SU-DHL-6 (cell line): ENCODE data around the gene ZNF319.

Experiments used
- EZH2phosphoT487 ChIP-seq: fragments of 200-600 bp; sonication (generic), shearing (Covaris generic); conservative IDR thresholded peaks from 2 replicates; pipeline ENCODE4 v1.6.1; 2018; ENCODE audit warnings: mild to moderate bottlenecking, antibody characterized with exemption, low read length, moderate library complexity, mixed read lengths
- TF ChIP-seq, protein P1 (sequence below): fragments of 200-600 bp; sonication (generic); IDR thresholded peaks from one replicate; pipeline ENCODE4 v1.5.1; 2017; ENCODE audit warnings: antibody characterized with exemption, mild to moderate bottlenecking, low read length, moderate library complexity; ENCODE audit not compliant: insufficient read depth, poor library complexity, severe bottlenecking

- TF ChIP-seq, protein P1, sequence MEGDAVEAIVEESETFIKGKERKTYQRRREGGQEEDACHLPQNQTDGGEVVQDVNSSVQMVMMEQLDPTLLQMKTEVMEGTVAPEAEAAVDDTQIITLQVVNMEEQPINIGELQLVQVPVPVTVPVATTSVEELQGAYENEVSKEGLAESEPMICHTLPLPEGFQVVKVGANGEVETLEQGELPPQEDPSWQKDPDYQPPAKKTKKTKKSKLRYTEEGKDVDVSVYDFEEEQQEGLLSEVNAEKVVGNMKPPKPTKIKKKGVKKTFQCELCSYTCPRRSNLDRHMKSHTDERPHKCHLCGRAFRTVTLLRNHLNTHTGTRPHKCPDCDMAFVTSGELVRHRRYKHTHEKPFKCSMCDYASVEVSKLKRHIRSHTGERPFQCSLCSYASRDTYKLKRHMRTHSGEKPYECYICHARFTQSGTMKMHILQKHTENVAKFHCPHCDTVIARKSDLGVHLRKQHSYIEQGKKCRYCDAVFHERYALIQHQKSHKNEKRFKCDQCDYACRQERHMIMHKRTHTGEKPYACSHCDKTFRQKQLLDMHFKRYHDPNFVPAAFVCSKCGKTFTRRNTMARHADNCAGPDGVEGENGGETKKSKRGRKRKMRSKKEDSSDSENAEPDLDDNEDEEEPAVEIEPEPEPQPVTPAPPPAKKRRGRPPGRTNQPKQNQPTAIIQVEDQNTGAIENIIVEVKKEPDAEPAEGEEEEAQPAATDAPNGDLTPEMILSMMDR = no peak
- no peak for TF ChIP-seq EZH2phosphoT487
Measured at GRCh38 chr16:57949595-57950238, 50.8 kb downstream of the ZNF319 start.
